CD8-positive, alpha-beta memory T cell (primary cell): ENCODE data around the gene SAAL1. TPM values are rescaled to one million over a fixed set of nuclear protein-coding genes. Genes with fewer than 3 reads are reported as not detected.
A peak's percentile ranks its signal among the peaks of the same experiment; 100 is the strongest.
"Not testable (repeated sequence)": the region's sequence is repeated elsewhere in the genome, so short reads cannot be mapped to it uniquely, and the experiment has no call there.

Experiments
- CTCF ChIA-PET: fragments of 350-600 bp; sonication (Branson Sonifier 250); formaldehyde crosslinking; loops from one replicate; lab custom pipeline; 2021; ENCODE audit warnings: antibody characterized with exemption; lab: Charles Lee
- POLR2A ChIA-PET: fragments of 350-600 bp; sonication (Branson Sonifier 250); formaldehyde crosslinking; loops from one replicate; lab custom pipeline; 2021; ENCODE audit warnings: antibody characterized with exemption; lab: Charles Lee
- DNase-seq, 5 donors: peaks; one replicate each; pipeline versions ENCODE4 v3.0.0 to v3.0.0-alpha.2; 2020 to 2022; ENCODE audit warnings: mixed read lengths in 1 of 5
- H3K27ac ChIP-seq: one replicate; pipeline ENCODE4 v1.7.0; 2013; ENCODE audit warnings: low read depth, mild to moderate bottlenecking, low read length, moderate library complexity
- H3K27me3 ChIP-seq: 2 replicates; pipeline ENCODE4 v1.7.0; 2013; ENCODE audit warnings: low read length, mild to moderate bottlenecking; ENCODE audit not compliant: insufficient read depth, poor library complexity, severe bottlenecking
- H3K36me3 ChIP-seq: 2 replicates; pipeline ENCODE4 v1.7.0; 2013; ENCODE audit warnings: mild to moderate bottlenecking, low read length, moderate library complexity; ENCODE audit not compliant: insufficient read depth
- H3K4me1 ChIP-seq: 2 replicates; pipeline ENCODE4 v1.7.0; 2013; ENCODE audit warnings: mild to moderate bottlenecking, low read length, moderate library complexity; ENCODE audit not compliant: insufficient read depth
- H3K4me3 ChIP-seq: 2 replicates; pipeline ENCODE4 v1.7.0; 2013; ENCODE audit warnings: mild to moderate bottlenecking, low read length
- H3K9me3 ChIP-seq: 2 replicates; pipeline ENCODE4 v1.7.0; 2013; ENCODE audit warnings: mild to moderate bottlenecking, low read length
- H3K27ac Mint-ChIP-seq, 8 donors: one replicate each; pipeline ENCODE4 v1.8.0; 2020 to 2021; ENCODE audit warnings: mixed read lengths in 8 of 8, mild to moderate bottlenecking in 6 of 8, inconsistent platforms in 3 of 8, moderate library complexity in 3 of 8
- H3K27me3 Mint-ChIP-seq, 2 donors: one replicate each; pipeline ENCODE4 v1.8.0; 2020 to 2021; ENCODE audit warnings: mixed read lengths in 2 of 2, mild to moderate bottlenecking in 1 of 2, moderate library complexity in 1 of 2
- H3K36me3 Mint-ChIP-seq, 3 donors: one replicate each; pipeline ENCODE4 v1.8.0; 2020 to 2021; ENCODE audit warnings: mixed read lengths in 3 of 3, inconsistent platforms in 1 of 3, mild to moderate bottlenecking in 1 of 3
- H3K4me1 Mint-ChIP-seq, 3 donors: one replicate each; pipeline ENCODE4 v1.8.0; 2020 to 2021; ENCODE audit warnings: mixed read lengths in 3 of 3, inconsistent platforms in 1 of 3, mild to moderate bottlenecking in 1 of 3
- H3K4me3 Mint-ChIP-seq, 7 donors: one replicate each; pipeline ENCODE4 v1.8.0; 2020 to 2021; ENCODE audit warnings: mixed read lengths in 7 of 7, mild to moderate bottlenecking in 6 of 7, moderate library complexity in 4 of 7, inconsistent platforms in 2 of 7
- H3K9me3 Mint-ChIP-seq, 5 donors: one replicate each; pipeline ENCODE4 v1.8.0; 2020 to 2022; ENCODE audit warnings: mixed read lengths in 5 of 5, mild to moderate bottlenecking in 3 of 5, moderate library complexity in 2 of 5, inconsistent platforms in 1 of 5
- polyA plus RNA-seq: library from polyadenylated mRNA; unstranded; fragments of 300-500 nt; fragmentation: Illumina TruSeq; gene quantifications from one replicate; pipeline ENCODE4 v1.2.3, GENCODE V29; 2021
- total RNA-seq, 2 experiments: library from RNA; stranded (reverse); gene quantifications; one replicate each; pipeline ENCODE4 v1.2.3, GENCODE V29; 2021

SAAL1 gene
- total and polyA plus RNA-seq, 3 experiments from 2014 or later, result 13.3 to 46.5 (median 42.3) TPM

DNA sequence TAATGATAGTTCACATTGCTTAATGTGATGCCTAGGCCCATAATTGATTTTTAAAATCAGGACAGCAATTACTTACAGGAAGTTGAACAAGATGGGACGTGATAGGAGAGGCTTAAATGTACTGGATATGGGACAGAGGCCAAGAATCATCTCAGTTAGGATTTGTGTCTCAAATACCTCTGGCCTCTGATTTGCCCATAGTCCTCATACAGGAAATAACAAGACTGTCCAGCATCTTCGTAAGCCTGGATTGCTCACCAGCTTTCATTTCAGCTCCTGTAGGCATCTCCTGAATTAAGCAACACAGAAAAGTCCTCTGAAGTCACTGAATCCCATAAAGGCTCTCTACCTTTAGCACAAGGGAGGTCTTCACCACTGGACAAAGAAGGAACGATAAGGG, 26.5 kb upstream of the SAAL1 start, which contains the start of gene MRGPRX3:
Gene MRGPRX3 (plus strand): TSS at position 231 of the 400 bp plus-strand sequence. CDS start 4,632 bp downstream, outside the sequence.
- H3K4me1 ChIP-seq, result no peaks in the 10 kb centered on the region
- H3K27ac ChIP-seq, result no peak within 1 kb of the TSS
- H3K4me3 Mint-ChIP-seq, result peak within 1 kb of the TSS in 1 of 7 donors; percentile 20
- no peak within 1 kb of the TSS for H3K27ac Mint-ChIP-seq
- H3K9me3 ChIP-seq, result no peaks in the 10 kb centered on the region
- H3K27me3 Mint-ChIP-seq, result peaks cover 23 to 55% of the 10 kb centered on the region in 2 donors
- ChIA-PET POLR2A (no interaction called here), CTCF (no interaction called here)
- no peaks in the 10 kb centered on the region for H3K27me3 ChIP-seq
- peaks cover 0 to 1% (median 0%) of the 10 kb centered on the region in 3 donors for H3K36me3 Mint-ChIP-seq
- H3K4me1 Mint-ChIP-seq, result no peaks in the 10 kb centered on the region
- H3K4me3 ChIP-seq, result no peak within 1 kb of the TSS
- no peaks in the 10 kb centered on the region for H3K36me3 ChIP-seq
- peaks cover 0 to 9% (median 0%) of the 10 kb centered on the region in 5 donors for H3K9me3 Mint-ChIP-seq
- DNase-seq, result no peak

DNA sequence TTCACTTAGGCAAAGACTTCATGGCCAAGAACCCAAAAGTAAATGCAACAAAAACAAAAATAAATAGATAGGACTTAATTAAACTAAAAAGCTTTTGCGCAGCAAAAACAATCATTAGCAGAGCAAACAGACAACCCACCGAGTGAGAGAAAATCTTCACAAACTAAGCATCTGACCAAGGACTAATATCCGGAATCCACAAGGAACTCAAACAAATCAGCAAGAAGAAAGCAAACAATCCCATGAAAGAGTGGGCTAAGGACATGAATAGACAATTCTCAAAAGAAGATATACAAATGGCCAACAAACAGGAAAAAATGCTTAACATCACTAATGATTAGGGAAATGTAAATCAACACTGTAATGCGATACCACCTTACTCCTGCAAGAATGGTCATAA, 25.2 kb upstream of the SAAL1 start:
- H3K27me3 ChIP-seq, DNase-seq, POLR2A ChIA-PET, H3K4me1 Mint-ChIP-seq, H3K4me1 ChIP-seq, H3K9me3 ChIP-seq, H3K4me3 Mint-ChIP-seq, H3K27ac ChIP-seq, H3K4me3 ChIP-seq, H3K27ac Mint-ChIP-seq, H3K36me3 ChIP-seq, H3K36me3 Mint-ChIP-seq, H3K9me3 Mint-ChIP-seq, CTCF ChIA-PET: not testable (repeated sequence)
- H3K27me3 Mint-ChIP-seq, result peaks cover 23 to 53% of the 10 kb centered on the region in 2 donors

DNA sequence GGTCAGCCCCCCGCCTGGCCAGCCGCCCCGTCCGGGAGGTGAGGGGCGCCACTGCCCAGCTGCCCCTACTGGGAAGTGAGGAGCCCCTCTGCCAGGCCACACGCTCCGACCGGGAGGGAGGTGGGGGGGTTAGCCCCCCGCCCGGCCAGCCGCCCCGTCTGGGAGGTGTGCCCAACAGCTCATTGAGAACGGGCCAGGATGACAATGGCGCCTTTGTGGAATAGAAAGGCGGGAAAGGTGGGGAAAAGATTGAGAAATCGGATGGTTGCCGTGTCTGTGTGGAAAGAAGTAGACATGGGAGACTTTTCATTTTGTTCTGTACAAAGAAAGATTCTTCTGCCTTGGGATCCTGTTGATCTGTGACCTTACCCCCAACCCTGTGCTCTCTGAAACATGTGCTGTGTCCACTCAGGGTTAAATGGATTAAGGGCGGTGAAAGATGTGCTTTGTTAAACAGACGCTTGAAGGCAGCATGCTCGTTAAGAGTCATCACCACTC, 15.5 kb upstream of the SAAL1 start:
- H3K4me1 Mint-ChIP-seq, result not testable (repeated sequence)

DNA sequence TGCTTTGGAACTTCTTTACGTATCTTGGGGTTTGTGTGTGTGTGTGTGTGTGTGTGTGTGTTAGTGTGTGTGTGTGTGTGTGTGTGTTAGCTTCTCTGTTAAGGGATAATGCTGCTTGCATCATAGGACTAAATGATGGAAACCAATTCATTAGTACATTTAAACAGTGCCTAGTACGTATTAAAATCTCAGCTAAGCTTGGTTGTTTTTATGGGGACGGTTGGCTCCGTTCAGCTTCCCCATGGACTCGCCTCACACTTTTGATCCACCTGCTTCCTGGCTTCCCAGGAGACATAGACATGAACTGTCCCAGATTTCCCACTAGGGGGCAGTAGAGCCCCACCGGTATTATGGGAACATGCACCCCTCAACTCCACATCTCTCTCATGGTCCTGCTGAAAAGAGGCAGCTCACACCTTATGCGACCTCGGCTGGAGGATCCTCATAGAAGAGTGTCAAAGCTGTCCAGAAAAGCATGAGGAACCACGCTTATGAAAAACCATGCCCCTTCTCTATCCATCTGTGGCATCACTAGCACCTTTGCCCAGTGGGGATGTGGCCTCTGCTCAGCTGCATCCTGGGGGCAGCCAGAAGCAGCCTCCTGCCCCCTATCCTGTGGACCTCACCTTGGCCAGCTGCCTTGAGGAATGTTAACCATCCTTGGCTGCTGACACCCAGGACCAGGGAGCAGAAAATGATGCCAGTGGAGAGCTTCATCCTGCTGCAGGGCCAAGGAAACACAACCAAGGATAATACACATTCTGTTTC, 9.7 kb upstream of the SAAL1 start:
- Mint-ChIP-seq H3K4me3 (no peak overlapping the region), H3K27ac (peak overlapping the region in 1 of 8 donors; percentile 5), H3K9me3 (no peaks in the 10 kb centered on the region), H3K4me1 (peaks cover 3 to 5% (median 5%) of the 10 kb centered on the region in 3 donors), H3K36me3 (no peaks in the 10 kb centered on the region), H3K27me3 (peaks cover 16 to 37% of the 10 kb centered on the region in 2 donors)
- Histone ChIP-seq H3K9me3 (no peaks in the 10 kb centered on the region), H3K27ac (no peak overlapping the region), H3K4me3 (no peak overlapping the region), H3K4me1 (no peaks in the 10 kb centered on the region), H3K27me3 (peaks cover 4% of the 10 kb centered on the region), H3K36me3 (no peaks in the 10 kb centered on the region)
- ChIA-PET CTCF (interaction anchor here (0.5 to 2.2 kb wide), 24 partner anchors 9 to 652 kb away, joined by 3 to 35 read pairs (median 3); partner anchors contain the start of genes SAAL1 and SPTY2D1), POLR2A (interaction anchor here (0.7 to 1.5 kb wide), 2 partner anchors 9 to 207 kb away, joined by 3 read pairs; partner anchors contain the start of genes GTF2H1, HPS5 and SAAL1)
- peak; percentile 45 to 75 (median 57) for DNase-seq

More for the DNA sequence above, 15.5 kb upstream of the SAAL1 start:
- H3K27ac ChIP-seq, H3K9me3 ChIP-seq, H3K36me3 Mint-ChIP-seq, POLR2A ChIA-PET, H3K4me3 Mint-ChIP-seq, H3K27ac Mint-ChIP-seq, H3K36me3 ChIP-seq, DNase-seq, H3K4me1 ChIP-seq, H3K4me3 ChIP-seq, H3K9me3 Mint-ChIP-seq, H3K27me3 ChIP-seq, CTCF ChIA-PET: not testable (repeated sequence)
- H3K27me3 Mint-ChIP-seq, result peaks cover 1 to 22% of the 10 kb centered on the region in 2 donors

DNA sequence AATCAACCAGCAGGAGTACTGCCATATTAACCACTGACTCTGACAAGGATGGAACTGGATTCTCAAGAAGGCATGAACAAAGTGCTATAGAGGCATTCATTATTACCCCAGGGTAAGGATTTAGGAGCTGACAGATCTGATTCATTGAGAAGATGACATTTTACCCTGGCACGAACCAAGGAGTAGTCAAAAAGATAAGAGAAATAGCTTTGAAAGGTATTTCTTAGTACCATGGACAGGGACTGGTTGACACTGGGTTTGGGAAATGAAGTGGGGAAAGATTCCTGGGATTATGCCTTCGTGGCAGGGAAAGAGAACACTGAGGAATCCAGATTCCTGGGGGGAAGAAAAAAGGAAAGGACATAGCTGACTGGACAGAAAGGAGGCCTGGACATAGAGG, 5.1 kb upstream of the SAAL1 start:
- POLR2A ChIA-PET, result no interaction called here
- Mint-ChIP-seq H3K36me3 (peaks cover 0 to 3% (median 0%) of the 10 kb centered on the region in 3 donors), H3K27ac (no peak overlapping the region)

DNA sequence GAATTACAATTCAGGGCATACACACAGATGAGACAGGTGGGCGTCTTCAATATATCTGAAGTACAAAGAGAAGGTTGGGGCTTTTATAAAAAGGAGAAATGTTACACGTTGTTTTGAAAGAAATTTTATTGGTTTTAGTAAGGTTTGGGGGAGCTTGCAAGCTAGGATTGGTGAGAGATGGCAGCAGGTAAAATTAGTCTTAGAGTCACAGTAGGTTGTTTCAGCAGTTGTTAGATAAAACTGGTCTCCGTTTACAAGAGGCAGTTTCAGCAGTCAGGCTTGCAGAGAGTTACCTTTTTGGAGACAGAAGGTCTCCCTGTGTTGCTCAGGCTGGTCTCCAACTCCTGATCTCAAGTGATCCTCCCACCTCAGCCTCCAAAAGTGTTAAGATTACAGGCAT, 2.4 kb upstream of the SAAL1 start:
- CTCF ChIA-PET, result no interaction called here
- no peak overlapping the region for H3K27ac ChIP-seq
- H3K9me3 Mint-ChIP-seq, result no peaks in the 10 kb centered on the region
- no peaks in the 10 kb centered on the region for H3K27me3 ChIP-seq
- POLR2A ChIA-PET, result no interaction called here
- H3K27ac Mint-ChIP-seq, result no peak overlapping the region
- no peaks in the 10 kb centered on the region for H3K36me3 ChIP-seq
- H3K27me3 Mint-ChIP-seq, result peaks cover 1 to 23% of the 10 kb centered on the region in 2 donors
- no peak overlapping the region for H3K4me3 ChIP-seq
- peaks cover 18 to 34% (median 27%) of the 10 kb centered on the region in 3 donors for H3K4me1 Mint-ChIP-seq
- H3K36me3 Mint-ChIP-seq, result peaks cover 0 to 7% (median 3%) of the 10 kb centered on the region in 3 donors
- no peak overlapping the region for H3K4me3 Mint-ChIP-seq
- no peaks in the 10 kb centered on the region for H3K9me3 ChIP-seq
- H3K4me1 ChIP-seq, result peaks cover 19% of the 10 kb centered on the region
- no peak for DNase-seq

More for the DNA sequence above, 5.1 kb upstream of the SAAL1 start:
- peaks cover 9 to 14% (median 13%) of the 10 kb centered on the region in 3 donors for H3K4me1 Mint-ChIP-seq
- CTCF ChIA-PET, result interaction anchor here (1.3 kb wide), 1 partner anchor 133 kb away, joined by 3 read pairs; no protein-coding TSS in a partner anchor
- H3K27me3 ChIP-seq, result peaks cover 4% of the 10 kb centered on the region
- H3K36me3 ChIP-seq, result no peaks in the 10 kb centered on the region
- H3K9me3 Mint-ChIP-seq, result no peaks in the 10 kb centered on the region
- H3K9me3 ChIP-seq, result no peaks in the 10 kb centered on the region
- H3K4me1 ChIP-seq, result peaks cover 6% of the 10 kb centered on the region
- no peak overlapping the region for H3K27ac ChIP-seq
- no peak overlapping the region for H3K4me3 ChIP-seq
- H3K27me3 Mint-ChIP-seq, result peaks cover 16 to 42% of the 10 kb centered on the region in 2 donors
- DNase-seq, result no peak
- peak overlapping the region in 1 of 7 donors; percentile 35 for H3K4me3 Mint-ChIP-seq

DNA sequence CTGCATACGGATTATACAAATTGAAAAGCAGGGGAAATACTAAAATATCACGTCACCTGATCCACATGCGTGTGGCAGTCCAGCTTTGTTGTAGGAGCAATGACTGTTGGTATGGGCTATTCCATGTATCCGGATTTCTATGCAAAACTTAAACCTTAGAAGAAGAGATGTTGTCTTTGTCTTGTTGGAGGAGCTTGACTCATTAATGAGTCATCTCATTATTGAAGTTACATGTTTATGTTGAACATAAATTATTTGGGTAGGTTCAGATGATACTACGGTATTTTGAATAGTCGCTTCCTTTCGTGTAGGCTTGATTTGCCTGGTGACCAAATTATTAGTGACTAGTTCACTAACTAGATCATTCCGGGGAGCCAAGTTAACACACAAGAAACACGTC, 806 bp upstream of the SAAL1 start:
- POLR2A ChIA-PET, result interaction anchor here (0.8 to 1.2 kb wide), 3 partner anchors 9 to 421 kb away, joined by 3 to 11 read pairs (median 3); partner anchors contain the start of gene SERGEF
- H3K9me3 Mint-ChIP-seq, result no peaks in the 10 kb centered on the region
- no peak for DNase-seq
- H3K27me3 Mint-ChIP-seq, result peaks cover 1 to 14% of the 10 kb centered on the region in 2 donors
- peak overlapping the region; percentile 27 to 97 (median 94) for H3K4me3 Mint-ChIP-seq
- Histone ChIP-seq H3K27ac (no peak overlapping the region), H3K4me3 (no peak overlapping the region), H3K4me1 (peaks cover 19% of the 10 kb centered on the region), H3K36me3 (no peaks in the 10 kb centered on the region), H3K9me3 (no peaks in the 10 kb centered on the region), H3K27me3 (no peaks in the 10 kb centered on the region)
- H3K4me1 Mint-ChIP-seq, result peaks cover 20 to 48% (median 36%) of the 10 kb centered on the region in 3 donors
- peaks cover 0 to 23% (median 7%) of the 10 kb centered on the region in 3 donors for H3K36me3 Mint-ChIP-seq
- H3K27ac Mint-ChIP-seq, result peak overlapping the region in 2 of 8 donors; percentile 55 to 73
- CTCF ChIA-PET, result interaction anchor here (0.7 to 2.6 kb wide), 20 partner anchors 9 to 413 kb away, joined by 3 to 35 read pairs (median 4); no protein-coding TSS in a partner anchor
